CD4-positive, CD25-positive, alpha-beta regulatory T cell (primary cell): ENCODE results near the gene TEX22. TPM values are rescaled to one million over a fixed set of nuclear protein-coding genes. Genes with fewer than 3 reads are reported as not detected.

Experiments used
- ATAC-seq, 2 donors: fragments of 150-1000 bp; cut with Tn5 transposase; one replicate each; pipeline ENCODE4 v1.10.0; 2021; ENCODE audit warnings: low read depth in 2 of 2, moderate number of reproducible peaks in 2 of 2, moderate library complexity in 1 of 2
- DNase-seq, 3 donors: peaks; one replicate each; pipeline versions ENCODE4 v3.0.0 to v3.0.0-alpha.2; 2012 to 2022; ENCODE audit warnings: mixed read lengths in 1 of 3
- H3K27ac ChIP-seq: one replicate; pipeline ENCODE4 v1.7.0; 2013; ENCODE audit warnings: mild to moderate bottlenecking, low read length; ENCODE audit not compliant: insufficient read depth, poor library complexity, severe bottlenecking
- H3K27me3 ChIP-seq: one replicate; pipeline ENCODE4 v1.7.0; 2013; ENCODE audit warnings: low read length; ENCODE audit not compliant: control insufficient read depth, insufficient read depth
- H3K36me3 ChIP-seq: one replicate; pipeline ENCODE4 v1.7.0; 2013; ENCODE audit warnings: mild to moderate bottlenecking, low read length, moderate library complexity; ENCODE audit not compliant: control insufficient read depth, insufficient read depth
- H3K4me1 ChIP-seq: 2 replicates; pipeline ENCODE4 v1.7.0; 2013; ENCODE audit warnings: mild to moderate bottlenecking, low read length; ENCODE audit not compliant: insufficient read depth, control insufficient read depth, poor library complexity, severe bottlenecking
- H3K4me3 ChIP-seq: one replicate; pipeline ENCODE4 v1.7.0; 2013; ENCODE audit warnings: low read depth, mild to moderate bottlenecking, low read length, moderate library complexity
- H3K9me3 ChIP-seq, 2 experiments: 1 replicate in 1 of 2; 2 replicates in 1 of 2; pipeline ENCODE4 v1.7.0; 2013; ENCODE audit warnings: low read length in 2 of 2, mild to moderate bottlenecking in 1 of 2, moderate library complexity in 1 of 2; ENCODE audit not compliant: control insufficient read depth in 2 of 2
- H3K27ac Mint-ChIP-seq, 3 donors: one replicate each; pipeline ENCODE4 v1.8.0; 2020 to 2022; ENCODE audit warnings: mild to moderate bottlenecking in 3 of 3, mixed read lengths in 3 of 3, moderate library complexity in 2 of 3
- H3K27me3 Mint-ChIP-seq: one replicate; pipeline ENCODE4 v1.8.0; 2022; ENCODE audit warnings: mild to moderate bottlenecking, mixed read lengths
- H3K36me3 Mint-ChIP-seq: one replicate; pipeline ENCODE4 v1.8.0; 2020; ENCODE audit warnings: mixed read lengths
- H3K4me1 Mint-ChIP-seq, 4 donors: one replicate each; pipeline ENCODE4 v1.8.0; 2020 to 2022; ENCODE audit warnings: mixed read lengths in 4 of 4, mild to moderate bottlenecking in 1 of 4
- H3K4me3 Mint-ChIP-seq, 4 donors: one replicate each; pipeline ENCODE4 v1.8.0; 2020 to 2022; ENCODE audit warnings: mild to moderate bottlenecking in 4 of 4, mixed read lengths in 4 of 4, moderate library complexity in 3 of 4
- H3K9me3 Mint-ChIP-seq, 7 donors: one replicate each; pipeline ENCODE4 v1.8.0; 2020 to 2022; ENCODE audit warnings: mixed read lengths in 7 of 7, mild to moderate bottlenecking in 3 of 7, moderate library complexity in 2 of 7
- polyA plus RNA-seq, 4 donors: library from polyadenylated mRNA; unstranded; fragments of 300-500 nt; fragmentation: Illumina TruSeq; gene quantifications; one replicate each; pipeline ENCODE4 v1.2.3, GENCODE V29; 2021
- total RNA-seq: library from RNA; stranded (reverse); gene quantifications from one replicate; pipeline ENCODE4 v1.2.3, GENCODE V29; 2022

TEX22 gene
- total and polyA plus RNA-seq, 5 donors from 2014 or later = 0.11 to 3.1 (median 0.25) TPM

GRCh38 chr14:105368426-105368825 lies 29.9 kb upstream of the TEX22 start:
- Histone ChIP-seq H3K27me3 (no peaks in the 10 kb centered on the region), H3K27ac (no peak overlapping the region), H3K9me3 (no peaks in the 10 kb centered on the region), H3K4me3 (no peak overlapping the region), H3K4me1 (peaks cover 9% of the 10 kb centered on the region), H3K36me3 (no peaks in the 10 kb centered on the region)
- DNase-seq = no peak
- H3K36me3 Mint-ChIP-seq = peaks cover 4% of the 10 kb centered on the region
- H3K27me3 Mint-ChIP-seq = no peaks in the 10 kb centered on the region
- peaks cover 0 to 13% (median 6%) of the 10 kb centered on the region in 4 donors for H3K4me1 Mint-ChIP-seq
- no peaks in the 10 kb centered on the region for H3K9me3 Mint-ChIP-seq
- no peak overlapping the region for H3K27ac Mint-ChIP-seq
- no peak overlapping the region for H3K4me3 Mint-ChIP-seq
- no peak for ATAC-seq

- Mint-ChIP-seq H3K27ac (peak overlapping the region in 1 of 3 donors; percentile 26), H3K4me3 (no peak overlapping the region), H3K9me3 (no peaks in the 10 kb centered on the region)
Observed at GRCh38 chr14:105368910-105369652, 29.3 kb upstream of the TEX22 start.

GRCh38 chr14:105369653-105370040 lies 28.7 kb upstream of the TEX22 start:
- Histone ChIP-seq H3K4me3 (no peak overlapping the region), H3K36me3 (no peaks in the 10 kb centered on the region), H3K4me1 (peaks cover 6% of the 10 kb centered on the region), H3K9me3 (no peaks in the 10 kb centered on the region), H3K27ac (no peak overlapping the region), H3K27me3 (no peaks in the 10 kb centered on the region)
- Mint-ChIP-seq H3K4me1 (peaks cover 0 to 4% (median 2%) of the 10 kb centered on the region in 4 donors), H3K27me3 (no peaks in the 10 kb centered on the region), H3K27ac (no peak overlapping the region), H3K9me3 (no peaks in the 10 kb centered on the region), H3K36me3 (peaks cover 4% of the 10 kb centered on the region), H3K4me3 (no peak overlapping the region)
- ATAC-seq = no peak
- DNase-seq = no peak

More at GRCh38 chr14:105368910-105369652, 29.3 kb upstream of the TEX22 start:
- Mint-ChIP-seq H3K27me3 (no peaks in the 10 kb centered on the region), H3K4me1 (peaks cover 0 to 7% (median 2%) of the 10 kb centered on the region in 4 donors), H3K36me3 (peaks cover 4% of the 10 kb centered on the region)
- Histone ChIP-seq H3K27ac (no peak overlapping the region), H3K27me3 (no peaks in the 10 kb centered on the region), H3K4me1 (peaks cover 9% of the 10 kb centered on the region), H3K4me3 (no peak overlapping the region), H3K9me3 (no peaks in the 10 kb centered on the region), H3K36me3 (no peaks in the 10 kb centered on the region)
- ATAC-seq (no peak), DNase-seq (no peak)

GRCh38 chr14:105374389-105374788 lies 23.9 kb upstream of the TEX22 start:
- no peaks in the 10 kb centered on the region for H3K27me3 Mint-ChIP-seq
- peaks cover 4% of the 10 kb centered on the region for H3K36me3 Mint-ChIP-seq
- no peak overlapping the region for H3K4me3 Mint-ChIP-seq
- peaks cover 4 to 12% (median 10%) of the 10 kb centered on the region in 4 donors for H3K4me1 Mint-ChIP-seq
- DNase-seq = no peak
- Histone ChIP-seq H3K27ac (no peak overlapping the region), H3K4me3 (no peak overlapping the region), H3K27me3 (no peaks in the 10 kb centered on the region), H3K36me3 (no peaks in the 10 kb centered on the region), H3K9me3 (no peaks in the 10 kb centered on the region), H3K4me1 (peaks cover 12% of the 10 kb centered on the region)
- H3K27ac Mint-ChIP-seq = no peak overlapping the region
- ATAC-seq = no peak
- no peaks in the 10 kb centered on the region for H3K9me3 Mint-ChIP-seq

DNA sequence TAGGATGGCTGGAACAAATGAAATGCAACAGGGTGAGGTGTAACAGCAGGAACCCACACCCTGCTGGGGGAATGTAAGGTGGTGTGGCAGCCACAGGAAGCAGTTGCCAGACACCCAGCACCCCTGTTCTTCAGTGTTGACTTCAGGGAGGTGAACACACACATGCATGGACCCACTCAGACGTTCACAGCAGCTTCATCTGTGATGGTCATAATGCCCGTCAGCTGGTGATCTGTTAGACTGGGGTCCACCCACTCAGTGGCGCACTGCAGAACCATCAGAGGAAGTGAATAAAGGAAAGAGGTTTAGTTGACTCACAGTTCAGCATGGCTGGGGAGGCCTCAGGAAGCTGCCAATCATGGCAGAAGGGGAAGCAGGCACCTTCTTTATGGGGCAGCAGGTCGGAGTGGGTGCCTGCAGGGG lies 22.7 kb upstream of the TEX22 start:
- ATAC-seq (peak in 1 of 2 donors; percentile 4), DNase-seq (peak in 1 of 3 donors; percentile 67)
- H3K27me3 ChIP-seq = no peaks in the 10 kb centered on the region
- H3K4me1 Mint-ChIP-seq = peaks cover 4 to 12% (median 10%) of the 10 kb centered on the region in 4 donors
- H3K4me1 ChIP-seq = peaks cover 12% of the 10 kb centered on the region
- no peaks in the 10 kb centered on the region for H3K9me3 Mint-ChIP-seq
- H3K36me3 ChIP-seq = no peaks in the 10 kb centered on the region
- no peaks in the 10 kb centered on the region for H3K27me3 Mint-ChIP-seq
- H3K4me3 Mint-ChIP-seq = peak overlapping the region in 1 of 4 donors; percentile 32
- H3K27ac ChIP-seq = no peak overlapping the region
- no peak overlapping the region for H3K4me3 ChIP-seq
- peak overlapping the region in 1 of 3 donors; percentile 78 for H3K27ac Mint-ChIP-seq
- H3K9me3 ChIP-seq = no peaks in the 10 kb centered on the region
- H3K36me3 Mint-ChIP-seq = peaks cover 3% of the 10 kb centered on the region

GRCh38 chr14:105376521-105377440 lies 21.6 kb upstream of the TEX22 start:
- no peaks in the 10 kb centered on the region for H3K9me3 Mint-ChIP-seq
- Histone ChIP-seq H3K4me3 (no peak overlapping the region), H3K4me1 (peaks cover 9% of the 10 kb centered on the region), H3K27me3 (no peaks in the 10 kb centered on the region), H3K9me3 (no peaks in the 10 kb centered on the region), H3K27ac (no peak overlapping the region), H3K36me3 (no peaks in the 10 kb centered on the region)
- H3K4me3 Mint-ChIP-seq = no peak overlapping the region
- H3K27ac Mint-ChIP-seq = no peak overlapping the region
- H3K27me3 Mint-ChIP-seq = no peaks in the 10 kb centered on the region
- ATAC-seq = no peak
- no peaks in the 10 kb centered on the region for H3K36me3 Mint-ChIP-seq
- DNase-seq = no peak
- peaks cover 4 to 11% (median 7%) of the 10 kb centered on the region in 4 donors for H3K4me1 Mint-ChIP-seq

GRCh38 chr14:105377555-105378182 lies 20.7 kb upstream of the TEX22 start:
- ATAC-seq (no peak), DNase-seq (no peak)
- no peak overlapping the region for H3K4me3 Mint-ChIP-seq
- Histone ChIP-seq H3K27ac (no peak overlapping the region), H3K36me3 (no peaks in the 10 kb centered on the region), H3K4me3 (no peak overlapping the region), H3K4me1 (peaks cover 9% of the 10 kb centered on the region), H3K27me3 (no peaks in the 10 kb centered on the region), H3K9me3 (no peaks in the 10 kb centered on the region)
- peaks cover 4 to 11% (median 7%) of the 10 kb centered on the region in 4 donors for H3K4me1 Mint-ChIP-seq
- no peaks in the 10 kb centered on the region for H3K36me3 Mint-ChIP-seq
- H3K27me3 Mint-ChIP-seq = no peaks in the 10 kb centered on the region
- H3K27ac Mint-ChIP-seq = no peak overlapping the region
- H3K9me3 Mint-ChIP-seq = no peaks in the 10 kb centered on the region
